GM12865 (cell line): ENCODE measurements around the gene TM4SF4.

ENCODE experiments used
- DNase-seq: peaks from one replicate; pipeline ENCODE4 v3.0.0; 2010; ENCODE audit warnings: low read depth
- H3K4me3 ChIP-seq: 2 replicates; pipeline ENCODE4 v1.5.1; 2011; ENCODE audit warnings: mild to moderate bottlenecking, low read depth, low read length, control low read depth
- TF ChIP-seq, protein P1 (sequence below): IDR thresholded peaks from 2 replicates; pipeline ENCODE4 v1.5.1; 2011; ENCODE audit warnings: low read length, control low read depth, low read depth, inconsistent platforms; ENCODE audit not compliant: insufficient read depth; ENCODE audit errors: missing control alignments

Gene TM4SF4

DNA sequence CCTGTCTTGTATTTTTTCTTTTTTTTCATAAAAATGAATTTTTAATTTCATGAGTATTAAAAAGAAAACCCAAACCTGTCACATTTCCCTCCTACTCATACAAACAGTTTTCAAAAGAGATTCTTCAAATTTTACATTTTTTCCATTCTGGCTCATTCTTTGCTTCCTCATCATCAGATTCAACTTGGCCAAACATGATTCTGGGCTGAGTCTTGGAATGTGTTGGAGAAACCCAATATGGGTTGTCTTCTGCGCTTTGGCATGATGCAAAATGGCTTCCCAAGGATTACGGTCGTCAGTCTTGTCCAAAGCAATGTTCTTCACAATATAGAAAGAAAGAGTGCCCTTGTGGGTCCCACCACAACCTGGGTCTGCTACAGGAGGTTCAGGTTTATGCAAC is 12.4 kb upstream of the TM4SF4 start:
- DNase-seq: no peak
- no peak overlapping the region for H3K4me3 ChIP-seq
- TF ChIP-seq, protein P1, sequence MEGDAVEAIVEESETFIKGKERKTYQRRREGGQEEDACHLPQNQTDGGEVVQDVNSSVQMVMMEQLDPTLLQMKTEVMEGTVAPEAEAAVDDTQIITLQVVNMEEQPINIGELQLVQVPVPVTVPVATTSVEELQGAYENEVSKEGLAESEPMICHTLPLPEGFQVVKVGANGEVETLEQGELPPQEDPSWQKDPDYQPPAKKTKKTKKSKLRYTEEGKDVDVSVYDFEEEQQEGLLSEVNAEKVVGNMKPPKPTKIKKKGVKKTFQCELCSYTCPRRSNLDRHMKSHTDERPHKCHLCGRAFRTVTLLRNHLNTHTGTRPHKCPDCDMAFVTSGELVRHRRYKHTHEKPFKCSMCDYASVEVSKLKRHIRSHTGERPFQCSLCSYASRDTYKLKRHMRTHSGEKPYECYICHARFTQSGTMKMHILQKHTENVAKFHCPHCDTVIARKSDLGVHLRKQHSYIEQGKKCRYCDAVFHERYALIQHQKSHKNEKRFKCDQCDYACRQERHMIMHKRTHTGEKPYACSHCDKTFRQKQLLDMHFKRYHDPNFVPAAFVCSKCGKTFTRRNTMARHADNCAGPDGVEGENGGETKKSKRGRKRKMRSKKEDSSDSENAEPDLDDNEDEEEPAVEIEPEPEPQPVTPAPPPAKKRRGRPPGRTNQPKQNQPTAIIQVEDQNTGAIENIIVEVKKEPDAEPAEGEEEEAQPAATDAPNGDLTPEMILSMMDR: no peak

DNA sequence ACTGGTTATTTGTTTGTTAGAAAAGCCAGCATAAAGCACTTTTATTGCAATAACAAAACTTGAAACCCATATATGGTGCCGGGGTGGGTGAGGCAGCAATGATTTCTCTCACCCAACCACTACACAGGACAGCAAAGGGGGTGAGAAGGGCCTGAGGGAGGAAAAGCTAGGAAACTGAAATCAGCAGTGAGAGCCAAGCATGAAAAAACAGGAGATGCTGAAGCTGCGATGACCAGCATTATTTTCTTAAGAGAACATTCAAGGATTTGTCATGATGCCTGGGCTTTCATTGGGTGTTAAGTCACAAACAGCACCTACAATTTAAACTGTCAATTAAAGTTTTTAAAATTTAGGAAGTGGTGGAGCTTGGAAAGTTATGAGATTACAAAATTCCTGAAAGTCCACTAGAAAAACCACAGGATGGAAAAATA is 11.9 kb upstream of the TM4SF4 start:
- no peak for DNase-seq
- TF ChIP-seq, protein P1: no peak
- no peak overlapping the region for H3K4me3 ChIP-seq

DNA sequence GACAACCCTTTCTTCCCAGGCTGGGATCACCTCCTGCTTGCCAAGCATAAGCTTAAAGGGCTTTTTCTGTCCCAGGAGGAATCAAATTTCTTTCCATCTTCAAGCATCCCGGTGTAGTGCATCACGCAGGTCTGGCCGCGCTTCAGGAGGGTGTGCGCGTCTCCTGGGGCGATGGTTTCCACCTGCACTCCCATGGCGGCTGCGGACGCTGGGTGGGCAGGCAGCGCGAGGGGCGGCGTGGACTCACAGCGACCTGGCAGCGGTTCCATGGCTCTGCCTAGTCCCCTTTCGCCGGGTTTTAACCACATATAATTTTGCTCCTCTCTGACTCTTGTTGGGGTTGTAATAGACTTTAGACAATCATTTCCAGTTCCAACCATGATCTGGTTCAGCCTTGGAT is 10.6 kb upstream of the TM4SF4 start:
- TF ChIP-seq, protein P1: no peak
- DNase-seq: no peak
- H3K4me3 ChIP-seq: no peak overlapping the region

DNA sequence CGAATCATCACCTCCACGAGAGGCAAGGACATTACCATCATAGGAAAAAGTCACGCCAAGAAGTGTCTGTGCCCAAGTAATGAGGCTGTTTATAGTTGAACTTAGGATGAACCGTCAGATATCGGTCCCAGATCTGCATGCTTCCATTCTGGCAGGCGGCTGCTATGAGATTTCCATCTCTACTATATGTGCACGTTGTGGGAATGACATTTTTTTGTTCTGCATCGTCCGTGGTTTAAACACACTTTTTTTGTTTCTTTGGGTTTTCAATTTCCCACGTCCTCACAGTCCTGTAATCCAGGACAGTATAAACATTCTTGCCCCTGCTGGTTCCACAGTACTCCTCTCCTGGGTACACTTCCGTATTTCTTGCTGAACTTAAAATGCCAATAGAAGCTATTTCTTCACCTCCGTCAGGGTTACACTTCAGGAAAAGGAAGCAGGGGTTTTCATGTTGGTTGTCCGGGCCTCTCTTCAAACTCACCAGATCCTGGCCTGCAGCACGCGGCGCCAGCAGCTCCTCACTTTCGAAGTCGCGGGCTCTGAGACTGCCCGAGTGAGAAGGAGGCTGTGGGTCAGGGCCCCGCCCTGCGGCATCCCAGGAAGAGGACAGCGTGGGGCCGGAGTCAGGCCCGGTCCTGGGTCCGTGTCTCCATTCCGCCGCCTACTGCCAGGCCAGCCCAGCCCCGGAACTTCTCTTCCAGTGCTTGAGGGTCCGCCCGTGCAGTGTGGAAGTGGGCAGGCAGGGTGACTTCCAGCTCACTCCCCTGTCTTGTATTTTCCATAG is 9.8 kb upstream of the TM4SF4 start:
- no peak for DNase-seq
- TF ChIP-seq, protein P1: no peak
- H3K4me3 ChIP-seq: no peak overlapping the region

DNA sequence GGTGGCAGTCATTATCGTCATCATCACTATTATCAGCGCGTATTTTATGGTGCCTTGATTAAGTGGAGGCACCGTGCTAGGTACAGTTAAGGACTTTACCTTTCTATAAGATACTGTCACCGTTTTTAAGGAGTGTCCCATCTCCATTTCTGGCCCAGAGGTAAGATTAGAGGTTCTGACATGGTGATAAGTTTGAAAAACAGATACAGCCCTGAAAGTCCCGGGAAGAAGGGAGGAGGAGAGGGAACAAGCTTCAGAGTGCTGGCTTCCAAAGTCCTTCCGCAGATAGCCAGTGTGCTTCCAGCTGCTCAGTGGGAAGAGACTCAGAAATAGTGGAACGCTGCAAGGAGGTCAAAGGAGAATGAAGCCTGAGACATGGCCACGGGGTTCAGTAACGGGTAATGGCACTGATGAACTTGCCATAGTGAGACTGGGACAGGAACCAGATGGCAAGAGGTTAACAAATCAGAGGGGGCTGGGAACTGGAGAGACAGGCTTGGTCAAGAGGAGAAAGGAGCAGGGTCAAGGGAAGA is 9.1 kb upstream of the TM4SF4 start:
- no peak for DNase-seq
- TF ChIP-seq, protein P1: no peak
- no peak overlapping the region for H3K4me3 ChIP-seq

DNA sequence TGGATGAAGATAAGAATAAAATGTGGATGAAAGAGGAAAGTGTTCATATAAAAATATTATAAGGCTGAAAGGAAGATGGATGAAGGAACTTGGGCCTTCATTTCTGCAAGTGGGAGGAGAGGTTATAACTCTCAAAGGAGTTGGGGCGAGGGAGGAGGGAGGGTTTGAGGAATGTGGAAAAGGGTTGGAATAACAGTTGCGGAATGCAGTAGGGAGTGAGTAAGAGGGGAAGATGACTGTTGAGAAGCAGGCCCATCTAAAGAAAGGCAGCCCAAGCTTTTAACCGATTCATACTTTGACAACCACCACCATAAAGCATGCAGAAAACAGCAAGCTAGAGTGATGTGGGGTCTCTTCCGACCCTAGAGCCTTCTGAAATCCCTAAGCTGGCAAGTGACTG is 8.3 kb upstream of the TM4SF4 start:
- TF ChIP-seq, protein P1: no peak
- no peak overlapping the region for H3K4me3 ChIP-seq
- DNase-seq: no peak
